HL-60 (cell line): ENCODE data around the gene ASF1A.

Experiments used
- POLR2AphosphoS5 ChIP-seq: IDR thresholded peaks from 2 replicates; pipeline ENCODE4 v1.6.1; 2012; ENCODE audit warnings: low read depth
- TF ChIP-seq, protein P1 (sequence below): IDR thresholded peaks from one replicate; pipeline ENCODE4 v1.5.1; 2011; ENCODE audit warnings: low read length, control low read depth, inconsistent platforms; ENCODE audit not compliant: insufficient read depth

DNA sequence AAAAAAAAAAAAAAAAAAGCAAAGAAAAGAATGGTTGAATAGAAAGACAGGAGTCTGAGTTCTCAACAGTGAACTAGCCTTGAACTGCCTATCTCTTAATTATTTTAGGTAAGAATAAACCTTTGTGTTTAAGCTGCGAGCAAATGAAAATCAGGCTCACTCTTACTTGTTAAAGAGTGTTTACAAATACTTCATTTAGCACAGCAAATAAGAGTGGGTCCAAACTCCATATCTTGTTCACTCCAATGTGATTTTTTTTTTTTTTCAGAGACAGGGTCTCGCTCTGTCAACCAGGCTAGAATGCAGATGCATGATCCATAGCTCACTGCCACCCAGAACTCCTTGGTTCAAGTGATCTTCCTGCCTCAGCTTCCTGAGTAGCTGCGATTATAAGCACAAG is 29.1 kb downstream of the ASF1A start:
- TF ChIP-seq POLR2AphosphoS5: no peak
- TF ChIP-seq, protein P1, sequence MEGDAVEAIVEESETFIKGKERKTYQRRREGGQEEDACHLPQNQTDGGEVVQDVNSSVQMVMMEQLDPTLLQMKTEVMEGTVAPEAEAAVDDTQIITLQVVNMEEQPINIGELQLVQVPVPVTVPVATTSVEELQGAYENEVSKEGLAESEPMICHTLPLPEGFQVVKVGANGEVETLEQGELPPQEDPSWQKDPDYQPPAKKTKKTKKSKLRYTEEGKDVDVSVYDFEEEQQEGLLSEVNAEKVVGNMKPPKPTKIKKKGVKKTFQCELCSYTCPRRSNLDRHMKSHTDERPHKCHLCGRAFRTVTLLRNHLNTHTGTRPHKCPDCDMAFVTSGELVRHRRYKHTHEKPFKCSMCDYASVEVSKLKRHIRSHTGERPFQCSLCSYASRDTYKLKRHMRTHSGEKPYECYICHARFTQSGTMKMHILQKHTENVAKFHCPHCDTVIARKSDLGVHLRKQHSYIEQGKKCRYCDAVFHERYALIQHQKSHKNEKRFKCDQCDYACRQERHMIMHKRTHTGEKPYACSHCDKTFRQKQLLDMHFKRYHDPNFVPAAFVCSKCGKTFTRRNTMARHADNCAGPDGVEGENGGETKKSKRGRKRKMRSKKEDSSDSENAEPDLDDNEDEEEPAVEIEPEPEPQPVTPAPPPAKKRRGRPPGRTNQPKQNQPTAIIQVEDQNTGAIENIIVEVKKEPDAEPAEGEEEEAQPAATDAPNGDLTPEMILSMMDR: no peak
